WERI-Rb-1 (cell line): ENCODE results near the gene KRTAP13-1.

ENCODE experiments used
- DNase-seq: peaks from one replicate; pipeline ENCODE4 v3.0.0-alpha.2; 2020
- H3K27ac ChIP-seq: fragments of 250-450 bp; sonication (Bioruptor Pico); 2 replicates; pipeline ENCODE4 v1.5.1; 2020; ENCODE audit warnings: mild to moderate bottlenecking, moderate library complexity
- H3K27me3 ChIP-seq: fragments of 250-450 bp; sonication (Bioruptor Pico); 2 replicates; pipeline ENCODE4 v1.5.1; 2021; ENCODE audit warnings: mild to moderate bottlenecking, low read depth, moderate library complexity; ENCODE audit not compliant: insufficient read depth, severe bottlenecking
- H3K36me3 ChIP-seq: fragments of 250-450 bp; sonication (Bioruptor Pico); 2 replicates; pipeline ENCODE4 v1.5.1; 2020; ENCODE audit warnings: mild to moderate bottlenecking, moderate library complexity
- H3K4me3 ChIP-seq: 2 replicates; pipeline ENCODE4 v1.5.1; 2011; ENCODE audit warnings: low read depth, mild to moderate bottlenecking, control low read depth, low read length
- H3K9me3 ChIP-seq: fragments of 250-450 bp; sonication (Bioruptor Pico); 2 replicates; pipeline ENCODE4 v1.5.1; 2021; ENCODE audit warnings: mild to moderate bottlenecking, moderate library complexity; ENCODE audit not compliant: severe bottlenecking
- TF ChIP-seq, protein P1 (sequence below): IDR thresholded peaks from 2 replicates; pipeline ENCODE4 v1.5.1; 2011; ENCODE audit warnings: low read depth, mild to moderate bottlenecking, control low read depth, inconsistent platforms, low read length

Gene KRTAP13-1

GRCh38 chr21:30425826-30426225, 30.0 kb downstream of the KRTAP13-1 start, which contains the start of gene KRTAP13-3:
Gene KRTAP13-3 (minus strand): TSS chr21:30425926. CDS start chr21:30425912, 14 bp downstream.
- Histone ChIP-seq H3K27ac (no peak within 1 kb of the TSS), H3K9me3 (peaks cover 2% of the 10 kb centered on the region), H3K27me3 (peaks cover 98% of the 10 kb centered on the region), H3K4me3 (no peak within 1 kb of the TSS), H3K36me3 (no peaks in the 10 kb centered on the region)
- no peak for DNase-seq
- TF ChIP-seq, protein P1, sequence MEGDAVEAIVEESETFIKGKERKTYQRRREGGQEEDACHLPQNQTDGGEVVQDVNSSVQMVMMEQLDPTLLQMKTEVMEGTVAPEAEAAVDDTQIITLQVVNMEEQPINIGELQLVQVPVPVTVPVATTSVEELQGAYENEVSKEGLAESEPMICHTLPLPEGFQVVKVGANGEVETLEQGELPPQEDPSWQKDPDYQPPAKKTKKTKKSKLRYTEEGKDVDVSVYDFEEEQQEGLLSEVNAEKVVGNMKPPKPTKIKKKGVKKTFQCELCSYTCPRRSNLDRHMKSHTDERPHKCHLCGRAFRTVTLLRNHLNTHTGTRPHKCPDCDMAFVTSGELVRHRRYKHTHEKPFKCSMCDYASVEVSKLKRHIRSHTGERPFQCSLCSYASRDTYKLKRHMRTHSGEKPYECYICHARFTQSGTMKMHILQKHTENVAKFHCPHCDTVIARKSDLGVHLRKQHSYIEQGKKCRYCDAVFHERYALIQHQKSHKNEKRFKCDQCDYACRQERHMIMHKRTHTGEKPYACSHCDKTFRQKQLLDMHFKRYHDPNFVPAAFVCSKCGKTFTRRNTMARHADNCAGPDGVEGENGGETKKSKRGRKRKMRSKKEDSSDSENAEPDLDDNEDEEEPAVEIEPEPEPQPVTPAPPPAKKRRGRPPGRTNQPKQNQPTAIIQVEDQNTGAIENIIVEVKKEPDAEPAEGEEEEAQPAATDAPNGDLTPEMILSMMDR, result no peak

- no peak overlapping the region for H3K4me3 ChIP-seq
- H3K27ac ChIP-seq, result no peak overlapping the region
- H3K9me3 ChIP-seq, result no peaks in the 10 kb centered on the region
- H3K36me3 ChIP-seq, result no peaks in the 10 kb centered on the region
- DNase-seq, result no peak
- H3K27me3 ChIP-seq, result peaks cover 98% of the 10 kb centered on the region
- TF ChIP-seq, protein P1, result no peak
Observed at GRCh38 chr21:30426731-30427130, 30.9 kb downstream of the KRTAP13-1 start.

DNA sequence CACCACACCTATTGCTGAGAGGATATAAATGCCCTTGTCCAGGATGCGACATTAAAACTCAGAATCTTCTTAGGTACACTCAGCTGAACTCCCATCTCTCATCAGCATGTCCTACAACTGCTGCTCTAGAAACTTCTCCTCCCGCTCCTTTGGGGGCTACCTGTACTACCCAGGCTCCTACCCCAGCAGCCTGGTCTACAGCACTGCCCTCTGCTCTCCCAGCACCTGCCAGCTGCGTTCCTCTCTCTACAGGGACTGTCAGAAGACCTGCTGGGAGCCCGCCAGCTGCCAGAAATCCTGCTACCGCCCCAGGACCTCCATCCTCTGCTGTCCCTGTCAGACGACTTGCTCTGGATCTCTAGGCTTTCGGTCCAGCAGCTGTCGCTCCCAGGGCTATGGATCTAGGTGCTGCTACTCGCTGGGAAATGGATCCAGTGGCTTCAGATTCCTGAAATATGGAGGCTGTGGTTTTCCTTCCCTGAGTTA, 34.4 kb downstream of the KRTAP13-1 start, which contains the start of gene KRTAP13-4:
Gene KRTAP13-4, plus strand, starts transcription at position 51 of the 486 bp plus-strand sequence. Its CDS starts 56 bp downstream, at position 107.
- H3K36me3 ChIP-seq, result no peaks in the 10 kb centered on the region
- H3K27me3 ChIP-seq, result peaks cover 94% of the 10 kb centered on the region
- no peak for DNase-seq
- H3K27ac ChIP-seq, result no peak within 1 kb of the TSS
- TF ChIP-seq, protein P1, result no peak
- H3K4me3 ChIP-seq, result no peak within 1 kb of the TSS
- no peaks in the 10 kb centered on the region for H3K9me3 ChIP-seq

- Histone ChIP-seq H3K4me3 (no peak overlapping the region), H3K9me3 (no peaks in the 10 kb centered on the region), H3K27me3 (peaks cover 92% of the 10 kb centered on the region), H3K27ac (no peak overlapping the region), H3K36me3 (no peaks in the 10 kb centered on the region)
- peak; percentile 39 for DNase-seq
- TF ChIP-seq, protein P1, result peak; percentile 84
Observed at GRCh38 chr21:30434033-30434631, 38.3 kb downstream of the KRTAP13-1 start.

DNA sequence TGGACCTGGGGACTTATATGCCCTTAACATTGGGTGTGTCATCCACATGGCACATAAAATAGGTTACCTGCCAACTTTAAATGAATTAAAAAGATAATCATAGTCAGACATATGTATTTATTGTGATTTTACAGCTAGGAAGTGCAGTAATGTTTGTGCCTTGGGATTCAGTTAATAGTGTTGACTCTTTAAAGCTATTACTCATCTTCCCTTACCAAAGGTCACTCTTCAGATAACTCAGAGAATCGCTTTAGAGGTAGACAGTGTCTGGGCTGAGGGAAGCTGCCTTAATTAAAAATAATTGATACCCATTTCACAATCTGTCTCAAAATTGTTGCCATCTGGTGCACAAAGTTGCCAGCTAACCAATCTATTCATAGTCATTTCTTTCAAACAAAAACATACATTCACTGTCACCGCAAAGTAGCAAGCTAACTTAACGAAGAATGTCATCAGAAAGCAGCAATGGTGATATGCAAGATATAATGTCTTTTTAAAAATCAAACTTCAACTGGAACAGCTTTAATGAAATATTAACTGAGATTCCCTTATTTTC, 41.3 kb downstream of the KRTAP13-1 start:
- TF ChIP-seq, protein P1, result no peak
- H3K27ac ChIP-seq, result no peak overlapping the region
- H3K9me3 ChIP-seq, result no peaks in the 10 kb centered on the region
- no peak for DNase-seq
- H3K36me3 ChIP-seq, result no peaks in the 10 kb centered on the region
- no peak overlapping the region for H3K4me3 ChIP-seq
- H3K27me3 ChIP-seq, result peaks cover 91% of the 10 kb centered on the region

- H3K27ac ChIP-seq, result no peak within 1 kb of the TSS
- H3K27me3 ChIP-seq, result peaks cover 89% of the 10 kb centered on the region
- TF ChIP-seq, protein P1, result no peak
- H3K4me3 ChIP-seq, result no peak within 1 kb of the TSS
- no peaks in the 10 kb centered on the region for H3K36me3 ChIP-seq
- DNase-seq, result no peak
- no peaks in the 10 kb centered on the region for H3K9me3 ChIP-seq
Observed at GRCh38 chr21:30439975-30440374, 44.1 kb downstream of the KRTAP13-1 start, which contains the start of gene KRTAP15-1. Gene KRTAP15-1 (plus strand): TSS chr21:30440275. CDS start chr21:30440328, 53 bp downstream.
